NB4 (cell line): Measurements from ENCODE around the gene KRT2.

Source experiments
- DNase-seq: peaks from one replicate; pipeline ENCODE4 v3.0.0; 2010; ENCODE audit warnings: low read depth
- H3K4me3 ChIP-seq: one replicate; pipeline ENCODE4 v1.5.1; 2011; ENCODE audit warnings: mild to moderate bottlenecking, low read depth, low read length, moderate library complexity
- MAX ChIP-seq: IDR thresholded peaks from 2 replicates; pipeline ENCODE4 v1.6.1; 2011; ENCODE audit warnings: low read depth, low read length
- MYC ChIP-seq: IDR thresholded peaks from 2 replicates; pipeline ENCODE4 v1.6.1; 2011; ENCODE audit warnings: low read depth, low read length
- POLR2A ChIP-seq: IDR thresholded peaks from 2 replicates; pipeline ENCODE4 v1.6.1; 2011; ENCODE audit warnings: mild to moderate bottlenecking; ENCODE audit not compliant: insufficient read length; ENCODE audit errors: extremely low read depth
- TF ChIP-seq, protein P1 (sequence below): IDR thresholded peaks from one replicate; pipeline ENCODE4 v1.5.1; 2012; ENCODE audit warnings: low read depth, low read length

The KRT2 gene

DNA sequence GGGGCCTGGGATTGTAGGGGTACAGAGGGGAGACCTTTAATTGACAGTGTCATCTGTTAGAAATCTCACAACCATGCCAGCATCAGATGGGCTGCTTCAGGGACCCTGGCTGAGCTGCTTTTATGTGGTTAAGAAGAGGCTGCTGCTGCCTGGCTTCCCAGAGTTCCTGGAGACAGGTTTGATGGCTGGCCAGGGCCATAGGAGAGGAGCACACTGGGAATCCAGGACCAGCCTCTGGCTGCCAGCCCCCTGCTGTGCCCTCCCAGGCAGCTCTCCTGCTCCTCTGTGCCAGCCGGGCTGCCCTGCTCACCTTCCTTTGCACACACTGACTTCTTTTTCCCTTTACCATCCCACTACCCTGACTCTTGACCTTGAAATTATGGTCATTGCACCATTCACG lies 33.1 kb downstream of the KRT2 start:
- no peak for DNase-seq
- H3K4me3 ChIP-seq = no peak overlapping the region
- no peak for TF ChIP-seq MYC
- no peak for TF ChIP-seq MAX
- TF ChIP-seq, protein P1, sequence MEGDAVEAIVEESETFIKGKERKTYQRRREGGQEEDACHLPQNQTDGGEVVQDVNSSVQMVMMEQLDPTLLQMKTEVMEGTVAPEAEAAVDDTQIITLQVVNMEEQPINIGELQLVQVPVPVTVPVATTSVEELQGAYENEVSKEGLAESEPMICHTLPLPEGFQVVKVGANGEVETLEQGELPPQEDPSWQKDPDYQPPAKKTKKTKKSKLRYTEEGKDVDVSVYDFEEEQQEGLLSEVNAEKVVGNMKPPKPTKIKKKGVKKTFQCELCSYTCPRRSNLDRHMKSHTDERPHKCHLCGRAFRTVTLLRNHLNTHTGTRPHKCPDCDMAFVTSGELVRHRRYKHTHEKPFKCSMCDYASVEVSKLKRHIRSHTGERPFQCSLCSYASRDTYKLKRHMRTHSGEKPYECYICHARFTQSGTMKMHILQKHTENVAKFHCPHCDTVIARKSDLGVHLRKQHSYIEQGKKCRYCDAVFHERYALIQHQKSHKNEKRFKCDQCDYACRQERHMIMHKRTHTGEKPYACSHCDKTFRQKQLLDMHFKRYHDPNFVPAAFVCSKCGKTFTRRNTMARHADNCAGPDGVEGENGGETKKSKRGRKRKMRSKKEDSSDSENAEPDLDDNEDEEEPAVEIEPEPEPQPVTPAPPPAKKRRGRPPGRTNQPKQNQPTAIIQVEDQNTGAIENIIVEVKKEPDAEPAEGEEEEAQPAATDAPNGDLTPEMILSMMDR = no peak
- no peak for TF ChIP-seq POLR2A

GRCh38 chr12:52618216-52618615 lies 33.8 kb downstream of the KRT2 start, which contains the start of gene KRT73:
Gene KRT73, minus strand, starts transcription at chr12:52618559. Its CDS starts 35 bp downstream, at chr12:52618524.
- no peak within 1 kb of the TSS for H3K4me3 ChIP-seq
- no peak for TF ChIP-seq MAX
- DNase-seq = no peak

GRCh38 chr12:52617403-52617785 lies 34.6 kb downstream of the KRT2 start:
- TF ChIP-seq MAX (no peak), POLR2A (no peak), MYC (no peak)
- TF ChIP-seq, protein P1 = no peak
- DNase-seq = no peak
- no peak overlapping the region for H3K4me3 ChIP-seq

DNA sequence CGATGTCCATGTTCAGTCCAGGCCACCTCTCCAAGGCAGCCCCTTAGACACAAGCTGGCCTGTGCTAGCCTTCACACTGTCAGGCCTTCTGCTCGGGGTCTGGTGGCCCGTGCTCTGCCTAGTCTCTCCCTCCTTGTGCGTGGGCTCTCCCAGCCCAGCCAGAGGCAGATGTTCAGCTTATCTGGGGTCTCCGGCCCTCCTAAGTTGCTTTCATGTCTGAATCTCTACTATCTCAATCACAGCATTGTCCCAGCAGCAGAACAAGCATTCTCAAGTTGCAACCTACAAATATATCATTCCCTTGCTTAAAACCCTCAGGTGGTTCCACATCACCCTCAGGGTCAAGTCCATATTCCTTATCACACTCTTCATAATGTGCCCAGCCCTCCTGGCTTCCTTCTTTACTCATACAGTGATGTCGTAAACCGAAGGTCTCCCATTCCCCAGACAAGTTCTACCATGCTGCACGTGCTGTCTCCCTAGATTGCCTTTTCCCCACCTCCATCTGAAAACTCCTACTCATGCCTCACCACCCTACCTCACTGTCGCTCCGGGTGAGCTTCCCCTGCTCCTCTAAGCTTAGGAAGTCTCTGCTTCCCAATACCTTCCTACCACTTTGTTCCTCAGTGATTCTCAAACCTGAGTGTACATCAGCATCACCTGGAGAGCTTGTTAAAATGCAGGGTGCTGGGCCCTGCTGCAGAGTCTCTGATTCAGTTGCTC lies 35.2 kb downstream of the KRT2 start:
- DNase-seq = no peak
- no peak for TF ChIP-seq MYC
- no peak for TF ChIP-seq MAX
- no peak for TF ChIP-seq POLR2A
- TF ChIP-seq, protein P1 = no peak
- H3K4me3 ChIP-seq = no peak overlapping the region

DNA sequence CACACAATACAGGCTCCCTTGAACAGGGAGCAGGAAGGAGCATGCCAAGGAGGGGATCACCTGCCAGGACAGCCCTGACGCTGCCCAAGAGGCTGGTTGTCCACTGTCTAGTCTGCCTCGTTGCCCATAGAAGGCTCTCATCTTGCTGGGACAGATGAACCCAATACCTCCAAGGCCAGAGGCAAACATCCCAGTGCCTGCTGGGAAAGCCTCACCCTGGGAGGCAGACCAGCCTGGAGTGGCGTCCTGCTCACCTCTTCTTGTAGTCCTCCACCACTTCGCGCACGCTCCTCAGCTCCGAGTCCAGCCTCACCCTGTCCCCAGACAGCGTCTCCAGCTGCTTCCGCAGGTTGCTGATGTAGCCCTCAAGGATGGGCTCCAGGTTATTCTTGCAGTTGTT lies 36.1 kb downstream of the KRT2 start:
- DNase-seq = no peak
- H3K4me3 ChIP-seq = no peak overlapping the region
- TF ChIP-seq, protein P1 = no peak
- TF ChIP-seq MAX = no peak
- TF ChIP-seq MYC = no peak
- no peak for TF ChIP-seq POLR2A

DNA sequence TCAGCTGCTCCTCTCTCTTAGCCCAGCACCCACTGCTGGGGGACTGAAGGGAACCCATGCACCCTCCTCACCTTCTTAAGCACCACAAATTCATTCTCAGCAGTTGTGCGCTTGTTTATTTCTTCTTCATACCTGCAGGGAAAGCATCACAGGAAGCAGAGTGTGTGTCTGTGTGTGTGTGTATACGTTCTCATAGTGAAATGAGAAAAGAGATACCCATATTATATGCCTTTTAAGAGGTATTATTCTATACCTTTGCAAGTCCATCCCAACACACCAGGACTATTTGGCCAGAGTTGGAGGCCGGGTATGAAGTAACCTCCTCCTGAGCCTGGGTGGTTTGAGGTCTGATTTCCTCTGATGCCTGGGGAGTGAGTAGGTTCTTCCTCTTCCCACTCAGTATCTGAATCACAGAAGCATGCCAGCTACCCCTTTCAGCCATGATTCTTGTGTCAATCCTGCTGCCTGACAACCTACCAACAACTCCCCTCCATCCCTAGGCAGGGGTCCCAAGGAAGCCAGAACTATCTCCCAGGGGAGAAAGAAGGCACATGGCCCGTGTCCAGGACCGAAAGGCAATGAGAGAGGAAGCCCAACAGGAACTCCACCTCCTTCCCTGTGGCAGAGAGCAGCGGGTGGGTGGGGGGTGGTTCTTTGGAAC lies 36.7 kb downstream of the KRT2 start:
- TF ChIP-seq POLR2A = no peak
- TF ChIP-seq, protein P1 = no peak
- no peak overlapping the region for H3K4me3 ChIP-seq
- DNase-seq = peak; percentile 22
